Iris pigment epithelial cell (primary cell): Measurements from ENCODE around the gene TOR2A.
"Not testable (repeated sequence)": the region's sequence is repeated elsewhere in the genome, so short reads cannot be mapped to it uniquely, and the experiment has no call there.

ENCODE experiments used
- DNase-seq: peaks from one replicate; pipeline ENCODE4 v3.0.0-alpha.2; 2011; ENCODE audit warnings: low read depth

The TOR2A gene

GRCh38 chr9:127734747-127735529 is at the start of gene TOR2A:
TSS of gene TOR2A (minus strand) at chr9:127735294. CDS start at chr9:127735270, 24 bp downstream.
- peak; percentile 98 for DNase-seq

- DNase-seq: no peak
Observed at GRCh38 chr9:127783111-127784008, 48.3 kb upstream of the TOR2A start.

DNA sequence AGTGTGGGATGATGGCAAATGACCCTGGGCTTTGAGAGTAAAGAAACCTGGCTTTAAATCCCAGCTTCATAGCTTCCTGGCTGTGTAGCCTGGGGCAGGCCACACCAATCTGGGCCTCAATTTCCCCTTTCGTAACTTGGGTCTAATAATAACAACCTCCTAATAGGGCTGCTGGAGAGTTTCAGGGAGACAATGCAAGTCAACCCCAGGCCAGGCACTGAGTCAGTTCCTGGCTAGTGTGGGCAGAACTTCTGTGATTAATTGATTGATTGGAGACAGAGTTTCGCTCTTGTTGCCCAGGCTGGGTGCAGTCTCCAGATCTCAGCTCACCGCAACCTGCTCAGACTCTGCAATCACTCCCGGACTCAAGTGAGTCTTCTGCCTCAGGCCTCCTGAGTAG is 46.7 kb upstream of the TOR2A start:
- no peak for DNase-seq

GRCh38 chr9:127780909-127781308 is 45.8 kb upstream of the TOR2A start:
- DNase-seq: not testable (repeated sequence)

GRCh38 chr9:127780126-127780885 is 45.2 kb upstream of the TOR2A start:
- no peak for DNase-seq

GRCh38 chr9:127779136-127779981 is 44.3 kb upstream of the TOR2A start:
- DNase-seq: no peak

GRCh38 chr9:127778280-127779135 is 43.4 kb upstream of the TOR2A start, which contains the start of gene SH2D3C:
TSS of gene SH2D3C (minus strand) at chr9:127778666. CDS start at chr9:127778627, 39 bp downstream.
- DNase-seq: no peak

GRCh38 chr9:127777368-127777980 is 42.4 kb upstream of the TOR2A start:
- no peak for DNase-seq

DNA sequence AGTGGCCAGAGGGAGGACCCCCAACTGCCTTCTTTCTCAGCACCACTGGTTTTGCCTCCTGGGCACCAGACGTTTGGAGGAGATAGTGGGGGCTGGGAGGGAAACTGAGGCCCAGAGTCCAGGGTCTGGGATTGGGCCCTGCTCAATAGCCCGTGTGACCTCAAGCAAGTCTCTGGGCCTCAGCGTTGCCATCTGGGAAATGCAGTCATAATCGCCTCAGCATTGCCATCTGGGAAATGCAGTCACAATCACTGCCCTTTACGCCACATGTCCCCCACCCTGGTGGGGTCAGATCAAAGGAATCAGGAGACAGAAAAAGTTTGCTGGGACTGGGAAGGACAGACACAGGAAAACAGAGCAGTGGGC is 41.8 kb upstream of the TOR2A start:
- DNase-seq: no peak

DNA sequence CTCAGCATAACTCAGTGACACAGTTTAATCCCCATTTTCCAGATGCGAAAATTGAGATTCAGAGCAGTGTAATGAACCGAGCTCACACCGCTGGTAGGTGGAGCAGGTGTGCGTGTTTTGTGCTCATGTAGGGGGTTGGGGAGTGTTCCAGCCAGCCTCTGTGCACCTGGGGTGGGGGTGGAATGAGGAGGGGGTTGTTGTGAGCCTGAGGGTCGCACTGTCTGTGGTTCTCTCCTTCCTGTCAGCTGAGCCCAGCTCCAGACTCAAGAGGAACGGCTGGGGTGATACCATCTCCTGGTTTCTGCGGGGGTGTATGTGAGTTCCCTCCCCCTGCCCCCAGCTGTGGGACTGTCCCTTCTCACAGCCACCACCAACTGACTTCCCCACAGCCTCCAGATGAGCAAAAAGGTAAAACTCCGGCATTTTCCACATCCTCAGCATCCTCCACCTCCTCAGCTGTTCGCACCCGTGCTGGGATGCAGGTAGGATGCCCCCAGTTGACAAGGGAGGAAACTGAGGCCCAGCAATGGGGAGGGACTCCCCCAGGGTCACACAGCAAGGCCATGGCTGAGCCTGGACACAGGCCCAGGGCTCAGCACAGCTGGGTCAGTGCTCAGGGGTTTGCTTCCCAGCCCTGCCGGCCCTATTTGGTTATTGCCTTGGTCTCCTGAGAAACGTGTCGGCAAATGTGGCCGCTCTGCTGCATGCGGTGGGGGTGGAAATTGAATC is 41.3 kb upstream of the TOR2A start:
- no peak for DNase-seq

GRCh38 chr9:127773981-127774380 is 38.9 kb upstream of the TOR2A start:
- no peak for DNase-seq

- no peak for DNase-seq
Observed at GRCh38 chr9:127773272-127773671, 38.2 kb upstream of the TOR2A start.

DNA sequence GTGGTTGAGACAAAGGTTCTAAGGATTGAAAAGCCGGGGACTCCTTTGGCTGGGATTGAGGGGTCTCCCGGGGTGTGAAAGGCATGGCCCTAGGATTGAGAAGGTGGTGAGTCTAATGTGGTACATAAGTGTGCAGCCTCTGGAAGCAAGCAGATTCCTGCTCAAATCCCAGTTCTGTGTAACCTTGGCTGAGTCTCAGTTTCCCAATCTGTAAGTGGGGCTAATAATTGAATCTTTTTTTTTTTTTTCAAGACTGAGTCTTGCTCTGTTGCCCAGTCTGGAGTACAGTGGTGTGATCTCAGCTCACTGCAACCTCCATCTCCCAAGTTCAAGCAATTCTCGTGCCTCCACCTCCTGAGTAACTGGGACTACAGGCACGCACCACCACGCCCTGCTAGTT is 37.5 kb upstream of the TOR2A start:
- DNase-seq: no peak

GRCh38 chr9:127771570-127772189 is 36.6 kb upstream of the TOR2A start:
- DNase-seq: no peak

- DNase-seq: peak; percentile 99
Observed at GRCh38 chr9:127770905-127771569, 35.9 kb upstream of the TOR2A start.

GRCh38 chr9:127770583-127770904 is 35.5 kb upstream of the TOR2A start:
- DNase-seq: no peak

DNA sequence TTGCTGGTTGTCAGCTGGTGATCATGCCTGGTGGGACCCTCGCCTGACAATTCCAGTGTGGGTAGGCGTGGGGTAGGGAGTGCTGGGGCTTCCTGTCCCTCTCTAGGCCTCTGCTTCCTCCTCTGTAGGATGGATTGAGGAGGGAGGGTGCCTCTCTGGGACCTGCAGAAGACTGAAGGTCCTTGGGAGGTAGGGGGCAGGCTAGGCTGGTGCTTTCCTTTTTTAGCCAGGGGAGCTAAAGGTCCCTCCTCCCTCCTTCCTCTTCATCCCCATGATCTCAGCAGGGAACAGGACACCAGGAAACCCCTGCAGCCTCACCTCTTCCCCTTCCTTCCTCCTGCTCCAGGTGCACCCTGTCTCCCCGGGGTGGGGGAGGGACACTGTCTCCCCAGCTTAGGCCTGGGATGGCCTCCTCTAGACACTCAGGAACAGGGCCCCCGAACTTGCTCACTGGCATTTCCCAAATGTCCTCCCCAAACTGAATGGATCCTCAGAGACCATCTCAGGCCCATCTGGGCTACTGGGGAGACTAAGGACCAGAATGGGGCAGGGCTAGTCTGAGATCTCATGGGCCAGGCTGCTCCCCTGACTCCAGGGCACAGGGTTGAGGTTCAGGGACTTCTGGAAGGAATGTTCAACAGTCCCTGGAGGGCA is 35.0 kb upstream of the TOR2A start:
- DNase-seq: no peak

DNA sequence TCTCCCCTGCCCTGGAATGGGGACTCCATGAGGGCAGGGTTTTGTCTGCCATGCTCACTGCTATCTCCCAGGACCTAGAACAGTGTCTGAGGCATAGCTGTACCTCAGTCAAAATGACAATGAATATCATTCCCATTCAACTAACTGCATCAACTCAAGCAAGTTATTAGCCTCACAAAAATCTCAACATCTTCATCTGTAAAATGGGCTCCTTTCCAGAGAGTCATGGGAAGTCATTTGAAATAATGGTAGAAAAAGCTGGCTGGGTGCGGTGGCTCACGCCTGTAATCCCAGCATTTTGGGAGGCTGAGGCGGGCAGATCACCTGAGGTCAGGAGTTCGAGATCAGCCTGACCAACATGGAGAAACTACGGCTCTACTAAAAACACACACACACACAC is 34.0 kb upstream of the TOR2A start:
- DNase-seq: no peak
